NCI-H524 (cell line): ENCODE results near the gene SFMBT2.

Experiments
- DNase-seq, 2 experiments: peaks; one replicate each; lab custom pipeline; 2025; lab: John Stamatoyannopoulos, UW

The SFMBT2 gene

DNA sequence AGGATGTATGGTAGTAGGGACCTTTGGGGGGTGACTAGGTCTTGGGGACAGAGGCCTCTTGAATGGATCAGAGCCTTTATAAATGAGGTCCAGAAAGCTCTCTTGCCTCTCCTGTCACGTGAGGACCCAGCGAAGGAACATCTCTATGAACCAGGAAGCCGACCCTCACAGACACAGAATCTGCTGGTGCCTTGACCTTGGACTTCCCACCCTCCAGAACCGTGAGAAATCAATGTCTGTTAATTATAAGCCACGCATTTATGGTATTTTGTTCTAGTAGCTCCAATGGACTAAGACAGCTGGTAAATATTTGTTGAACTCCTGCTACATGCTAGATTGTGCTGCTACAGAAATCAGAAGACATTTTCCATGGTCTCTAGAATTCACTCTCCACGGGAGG, 276.9 kb downstream of the SFMBT2 start:
- no peak for DNase-seq

DNA sequence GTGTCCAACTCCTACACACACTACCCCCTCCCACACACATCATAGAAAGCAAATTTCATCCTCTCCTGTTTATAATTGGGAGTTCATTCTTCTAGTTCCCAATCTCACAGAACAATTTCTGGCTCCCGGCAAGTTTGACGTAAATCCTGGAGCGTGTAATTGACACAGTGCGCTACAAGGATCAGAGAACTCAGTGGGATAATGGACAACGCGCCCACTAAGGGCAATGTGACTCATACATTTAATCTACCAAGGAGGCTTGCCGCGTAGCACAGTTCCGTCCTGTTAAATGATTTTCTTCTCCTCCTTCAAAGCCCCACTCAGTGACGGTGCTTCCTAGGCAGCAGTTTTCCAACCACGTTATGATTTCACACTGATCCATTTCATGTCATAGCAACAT, 277.6 kb downstream of the SFMBT2 start:
- no peak for DNase-seq

DNA sequence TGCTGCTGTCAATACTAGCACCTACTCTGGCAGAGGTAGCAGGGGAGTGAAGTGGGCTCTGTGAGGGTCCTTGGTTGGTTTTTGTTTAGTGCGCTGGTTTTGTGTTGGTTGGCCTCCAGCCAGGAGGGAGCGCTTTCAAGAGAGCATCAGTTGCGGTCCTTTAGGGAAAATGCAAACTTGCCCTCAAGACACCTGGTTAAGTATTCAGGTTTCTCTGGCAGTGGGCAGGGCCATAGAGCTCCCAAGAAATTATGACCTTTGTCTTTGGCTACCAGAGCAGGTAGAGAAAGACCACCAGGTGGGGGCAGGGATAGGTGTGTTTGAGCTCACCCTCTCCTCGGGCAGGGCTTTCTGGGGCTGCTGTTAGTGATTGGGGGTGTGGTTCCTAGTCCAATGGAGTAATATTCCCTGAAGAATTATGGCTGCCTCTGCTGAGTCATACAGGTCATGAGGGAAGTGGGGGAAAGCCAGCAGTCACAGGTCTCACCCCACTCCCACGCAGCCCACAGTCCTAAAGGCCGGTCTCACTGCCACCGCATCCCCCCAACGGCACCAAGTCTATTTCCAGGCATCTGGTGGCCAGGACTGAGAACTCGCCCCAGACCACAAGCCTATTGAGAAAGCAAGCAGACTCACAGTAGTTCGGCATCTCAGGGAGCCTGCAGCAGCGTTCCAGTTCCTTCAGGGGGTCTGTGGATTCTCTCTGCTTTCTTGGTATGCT, 280.5 kb downstream of the SFMBT2 start:
- no peak for DNase-seq

- DNase-seq, result no peak
These were observed 287.1 kb downstream of the SFMBT2 start for GRCh38 chr10:7123774-7124173.

DNA sequence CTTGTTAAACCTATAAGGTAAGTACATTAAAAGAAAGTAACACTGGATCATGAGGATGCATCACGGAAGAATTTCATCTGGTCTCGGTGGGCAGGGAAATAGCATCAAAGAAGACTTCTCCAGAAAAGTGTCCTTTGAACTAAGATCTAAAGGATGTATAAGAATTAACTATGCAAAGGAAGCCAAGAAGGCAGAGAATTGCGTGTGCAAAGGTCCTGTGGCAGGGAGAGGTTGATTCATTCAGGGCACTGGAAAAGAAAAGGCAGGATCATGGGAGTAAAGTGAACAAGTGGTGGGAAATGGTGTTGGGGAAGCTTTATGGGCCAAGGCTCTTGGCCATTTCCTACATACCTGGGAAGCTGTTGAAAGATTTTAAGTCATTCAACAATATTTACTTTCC, 288.3 kb downstream of the SFMBT2 start:
- no peak for DNase-seq

DNA sequence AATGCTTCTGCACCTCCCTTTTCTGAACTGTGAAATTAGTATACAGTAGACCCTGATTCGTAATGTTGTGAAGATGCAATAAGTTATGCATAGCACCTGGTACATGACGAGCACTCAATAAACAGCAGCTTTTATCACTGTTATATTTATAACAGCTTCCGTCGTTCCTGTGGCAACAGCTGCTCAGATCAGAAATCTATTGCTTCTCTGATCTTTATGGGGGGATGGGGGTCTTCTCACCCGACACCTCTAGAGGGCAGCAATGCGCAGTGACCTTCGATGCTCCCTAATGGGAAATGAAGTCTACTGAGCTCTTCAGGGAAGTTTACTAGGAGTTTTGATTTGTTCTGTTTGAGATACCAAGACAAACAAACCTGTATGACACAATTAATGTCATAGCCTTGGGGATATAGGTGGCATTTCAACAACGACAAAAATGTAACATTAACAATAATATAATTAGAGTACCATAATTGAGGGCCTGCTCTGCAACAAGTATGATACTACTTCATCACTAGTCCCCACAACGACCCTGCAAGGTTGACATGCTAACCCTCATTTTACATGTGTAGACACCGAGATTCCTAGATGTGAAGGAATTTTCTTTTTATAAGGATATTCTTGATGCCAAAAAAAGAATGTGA, 289.6 kb downstream of the SFMBT2 start:
- peak in 1 of 2 experiments; percentile 45 for DNase-seq

- DNase-seq, result no peak
These were observed 291.4 kb downstream of the SFMBT2 start for GRCh38 chr10:7119325-7120015.

- peak in 1 of 2 experiments; percentile 28 for DNase-seq
These were observed 292.8 kb downstream of the SFMBT2 start for GRCh38 chr10:7117806-7118674.

GRCh38 chr10:7117177-7117799, 293.5 kb downstream of the SFMBT2 start:
- no peak for DNase-seq

DNA sequence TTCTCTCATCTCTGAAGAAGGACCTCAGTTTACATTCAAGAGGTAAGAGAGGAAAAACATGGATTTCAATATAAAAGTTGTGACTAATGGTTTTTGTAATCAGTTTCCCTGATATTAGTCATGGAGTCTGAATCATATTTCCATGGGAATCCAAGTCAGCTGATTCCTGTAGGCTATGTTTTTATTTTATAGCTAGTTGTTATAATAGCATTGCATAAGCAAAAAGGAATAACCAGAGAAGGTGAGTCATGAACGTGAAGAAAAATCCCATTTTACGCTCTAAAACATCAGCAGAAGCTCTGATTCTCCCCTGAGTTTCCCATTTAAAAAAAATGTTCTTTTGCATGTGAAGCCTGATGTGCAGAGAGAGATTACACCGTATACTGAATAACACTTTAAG, 299.3 kb downstream of the SFMBT2 start:
- no peak for DNase-seq

- DNase-seq, result no peak
These were observed 299.7 kb downstream of the SFMBT2 start for GRCh38 chr10:7111089-7111488.
